ENCODE results near the gene PDE6B.
A peak's percentile ranks its signal among the peaks of the same experiment; 100 is the strongest.
"Not testable (repeated sequence)": the region's sequence is repeated elsewhere in the genome, so short reads cannot be mapped to it uniquely, and the experiment has no call there.

The PDE6B gene

DNA sequence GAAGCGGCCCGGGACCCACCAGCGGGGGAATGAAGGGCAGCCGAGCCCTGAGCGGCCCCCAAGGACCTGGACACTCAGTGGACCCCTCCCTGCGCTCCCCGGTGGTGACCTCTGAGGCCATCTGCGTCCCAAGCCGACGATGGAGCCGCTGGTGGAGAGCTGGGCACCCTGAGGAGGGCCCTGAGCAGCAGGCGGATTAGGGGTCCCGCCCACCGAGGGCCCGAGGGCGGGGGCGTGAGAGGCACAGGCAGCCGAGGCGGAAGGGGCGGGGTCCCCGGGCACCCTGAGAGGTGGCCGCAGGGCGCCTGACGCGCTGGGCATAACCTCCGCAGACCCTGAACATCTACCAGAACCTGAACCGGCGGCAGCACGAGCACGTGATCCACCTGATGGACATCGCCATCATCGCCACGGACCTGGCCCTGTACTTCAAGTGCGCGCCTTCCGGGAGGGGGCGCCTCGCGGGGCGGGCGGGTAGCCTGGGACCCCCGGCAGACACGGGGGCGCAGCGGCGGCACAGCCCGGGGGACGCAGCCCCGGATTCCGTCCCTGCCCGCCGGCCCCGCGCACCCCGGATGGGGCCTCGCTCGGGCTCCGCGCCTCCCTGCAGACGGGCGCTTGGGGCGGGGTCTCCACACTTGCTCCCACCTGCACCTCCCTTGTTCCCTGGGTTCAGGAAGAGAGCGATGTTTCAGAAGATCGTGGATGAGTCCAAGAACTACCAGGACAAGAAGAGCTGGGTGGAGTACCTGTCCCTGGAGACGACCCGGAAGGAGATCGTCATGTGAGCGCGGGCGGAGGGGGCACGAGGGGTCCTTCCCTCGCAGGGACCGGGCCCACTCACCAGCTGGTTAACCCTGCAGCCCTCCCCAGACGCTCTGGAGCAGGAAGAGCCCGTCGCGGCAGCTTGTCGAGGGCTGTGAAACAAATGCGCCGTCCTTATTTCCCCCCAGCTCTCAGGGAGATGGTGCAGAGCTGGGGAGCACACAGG lies 38.4 kb downstream of the PDE6B start:
- no peaks in the 10 kb centered on the region for H3K4me1 ChIP-seq (ENCODE audit: control insufficient read depth in 1 of 2, insufficient read depth in 2 of 2, low read length in 2 of 2)
- no peaks in the 10 kb centered on the region for H3K9me3 ChIP-seq (ENCODE audit: control insufficient read depth in 1 of 2, low read length in 2 of 2)
- H3K9ac ChIP-seq (ENCODE audit: low read depth in 1 of 2, low read length in 2 of 2): peak overlapping the region in 1 of 2 donors; percentile 61
- H3K36me3 ChIP-seq (ENCODE audit: control insufficient read depth in 1 of 2, insufficient read depth in 2 of 2, low read length in 2 of 2): no peaks in the 10 kb centered on the region
- peaks cover 0 to 3% of the 10 kb centered on the region in 2 donors for H3K27me3 ChIP-seq (ENCODE audit: control insufficient read depth in 1 of 2, insufficient read depth in 2 of 2, low read length in 2 of 2)
- H3K27ac ChIP-seq (ENCODE audit: low read depth, low read length): no peak overlapping the region
- H3K4me3 ChIP-seq (ENCODE audit: low read depth in 1 of 2, low read length in 2 of 2): peak overlapping the region; percentile 70

DNA sequence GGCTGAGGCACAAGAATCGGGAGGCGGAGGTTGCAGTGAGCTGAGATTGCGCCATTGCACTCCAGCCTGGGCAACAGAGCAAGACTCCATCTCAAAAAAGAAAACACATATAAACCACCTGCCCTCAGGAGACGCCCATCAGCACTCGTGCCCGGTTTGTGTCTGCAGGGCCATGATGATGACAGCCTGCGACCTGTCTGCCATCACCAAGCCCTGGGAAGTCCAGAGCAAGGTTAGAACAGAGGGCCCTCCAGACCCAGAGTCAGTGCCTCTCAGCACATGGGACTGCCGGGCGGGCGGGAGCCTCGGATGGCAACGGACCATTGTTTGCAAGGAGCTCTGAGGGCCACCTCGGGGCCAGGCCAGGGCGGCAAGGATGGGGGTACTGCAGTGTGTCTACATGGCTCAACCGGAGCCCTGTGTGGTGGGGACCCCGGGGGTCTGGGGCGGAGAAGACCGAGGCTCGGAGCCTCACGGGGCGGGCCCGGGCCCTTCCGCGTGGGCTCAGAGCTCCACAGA lies 39.4 kb downstream of the PDE6B start:
- Histone ChIP-seq H3K27me3 (ENCODE audit: control insufficient read depth in 1 of 2, insufficient read depth in 2 of 2, low read length in 2 of 2) (peaks cover 0 to 3% of the 10 kb centered on the region in 2 donors), H3K4me1 (ENCODE audit: control insufficient read depth in 1 of 2, insufficient read depth in 2 of 2, low read length in 2 of 2) (no peaks in the 10 kb centered on the region), H3K9me3 (ENCODE audit: control insufficient read depth in 1 of 2, low read length in 2 of 2) (no peaks in the 10 kb centered on the region), H3K4me3 (ENCODE audit: low read depth in 1 of 2, low read length in 2 of 2) (no peak overlapping the region), H3K9ac (ENCODE audit: low read depth in 1 of 2, low read length in 2 of 2) (no peak overlapping the region), H3K27ac (ENCODE audit: low read depth, low read length) (no peak overlapping the region), H3K36me3 (ENCODE audit: control insufficient read depth in 1 of 2, insufficient read depth in 2 of 2, low read length in 2 of 2) (no peaks in the 10 kb centered on the region)

DNA sequence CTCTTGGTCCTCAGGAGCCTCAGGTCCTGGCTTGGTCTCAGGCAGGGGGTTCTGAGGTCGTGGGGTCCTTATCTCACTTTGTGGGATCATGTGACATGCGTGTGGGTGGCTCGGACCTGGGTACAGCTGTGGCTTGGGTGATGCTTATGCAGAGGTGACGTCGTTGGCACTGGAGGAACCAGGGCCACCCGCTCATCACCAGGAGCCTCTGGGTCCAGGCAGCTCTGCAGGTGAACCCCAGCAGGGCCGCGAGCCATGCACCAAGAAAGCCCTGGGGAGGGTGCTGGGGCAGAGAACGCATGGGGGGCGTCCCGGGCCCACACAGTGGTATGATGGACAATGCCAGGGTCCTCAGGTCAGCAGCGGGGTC lies 40.0 kb downstream of the PDE6B start:
- Histone ChIP-seq H3K27ac (ENCODE audit: low read depth, low read length) (no peak overlapping the region), H3K9me3 (ENCODE audit: control insufficient read depth in 1 of 2, low read length in 2 of 2) (no peaks in the 10 kb centered on the region), H3K4me1 (ENCODE audit: control insufficient read depth in 1 of 2, insufficient read depth in 2 of 2, low read length in 2 of 2) (no peaks in the 10 kb centered on the region), H3K27me3 (ENCODE audit: control insufficient read depth in 1 of 2, insufficient read depth in 2 of 2, low read length in 2 of 2) (peaks cover 0 to 3% of the 10 kb centered on the region in 2 donors), H3K9ac (ENCODE audit: low read depth in 1 of 2, low read length in 2 of 2) (no peak overlapping the region), H3K36me3 (ENCODE audit: control insufficient read depth in 1 of 2, insufficient read depth in 2 of 2, low read length in 2 of 2) (peaks cover 0 to under 1% of the 10 kb centered on the region in 2 donors), H3K4me3 (ENCODE audit: low read depth in 1 of 2, low read length in 2 of 2) (no peak overlapping the region)

DNA sequence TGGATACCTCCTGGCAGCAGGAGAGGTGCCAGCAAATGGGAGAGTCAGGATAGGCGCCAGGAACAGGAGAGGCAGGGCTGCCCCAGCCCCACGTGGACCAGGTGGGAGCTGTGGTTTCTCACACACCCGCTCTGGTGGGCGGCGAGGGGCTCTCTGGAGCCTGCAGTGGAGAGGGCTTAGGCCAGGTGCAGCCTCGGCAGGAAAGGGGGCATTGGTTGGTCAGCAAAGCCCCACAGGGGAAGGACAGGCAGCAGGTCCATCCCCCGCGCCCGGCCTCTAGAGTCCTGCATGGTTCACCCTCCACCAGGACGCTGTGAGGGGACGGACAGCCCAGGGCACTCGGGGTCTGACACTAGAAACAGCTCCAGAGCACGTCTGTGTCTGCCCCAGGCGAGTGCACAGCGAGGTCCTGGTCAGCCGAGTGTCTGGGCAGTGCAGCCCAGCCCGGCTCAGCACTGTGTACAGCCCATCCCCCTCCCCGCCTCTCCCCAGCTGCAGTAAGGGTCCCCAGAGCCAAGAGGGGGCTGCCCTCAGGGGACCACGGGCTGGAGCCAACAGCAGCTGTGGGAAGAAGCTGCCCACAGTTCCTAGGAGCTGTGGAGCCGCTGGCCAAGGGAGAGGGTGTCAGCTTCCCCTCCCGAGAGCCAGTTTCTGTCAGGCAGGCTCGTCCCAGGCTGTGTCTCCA lies 40.5 kb downstream of the PDE6B start:
- H3K4me1 ChIP-seq (ENCODE audit: control insufficient read depth in 1 of 2, insufficient read depth in 2 of 2, low read length in 2 of 2): no peaks in the 10 kb centered on the region
- H3K4me3 ChIP-seq (ENCODE audit: low read depth in 1 of 2, low read length in 2 of 2): no peak overlapping the region
- H3K27ac ChIP-seq (ENCODE audit: low read depth, low read length): no peak overlapping the region
- H3K9ac ChIP-seq (ENCODE audit: low read depth in 1 of 2, low read length in 2 of 2): no peak overlapping the region
- H3K9me3 ChIP-seq (ENCODE audit: control insufficient read depth in 1 of 2, low read length in 2 of 2): no peaks in the 10 kb centered on the region
- H3K27me3 ChIP-seq (ENCODE audit: control insufficient read depth in 1 of 2, insufficient read depth in 2 of 2, low read length in 2 of 2): peaks cover 0 to 3% of the 10 kb centered on the region in 2 donors
- H3K36me3 ChIP-seq (ENCODE audit: control insufficient read depth in 1 of 2, insufficient read depth in 2 of 2, low read length in 2 of 2): peaks cover 0 to 6% of the 10 kb centered on the region in 2 donors

DNA sequence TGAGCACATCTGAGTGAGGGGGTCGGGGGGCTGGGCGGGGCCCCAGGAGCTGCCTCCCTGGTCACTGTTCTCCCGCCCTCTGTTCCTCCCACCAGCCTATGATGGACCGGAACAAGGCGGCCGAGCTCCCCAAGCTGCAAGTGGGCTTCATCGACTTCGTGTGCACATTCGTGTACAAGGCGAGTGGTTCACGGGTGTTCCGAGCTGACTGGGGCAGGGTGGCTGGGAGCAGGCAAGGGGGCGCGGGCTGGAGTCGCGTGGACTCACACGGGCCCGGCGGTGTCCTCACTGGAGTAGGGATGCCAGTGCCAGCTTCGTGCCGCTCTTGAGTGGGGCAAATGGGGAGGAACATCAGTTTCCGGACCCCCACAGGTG lies 41.0 kb downstream of the PDE6B start:
- Histone ChIP-seq H3K9ac (ENCODE audit: low read depth in 1 of 2, low read length in 2 of 2) (no peak overlapping the region), H3K4me1 (ENCODE audit: control insufficient read depth in 1 of 2, insufficient read depth in 2 of 2, low read length in 2 of 2) (no peaks in the 10 kb centered on the region), H3K27ac (ENCODE audit: low read depth, low read length) (no peak overlapping the region), H3K27me3 (ENCODE audit: control insufficient read depth in 1 of 2, insufficient read depth in 2 of 2, low read length in 2 of 2) (peaks cover 0 to 3% of the 10 kb centered on the region in 2 donors), H3K36me3 (ENCODE audit: control insufficient read depth in 1 of 2, insufficient read depth in 2 of 2, low read length in 2 of 2) (peaks cover 1 to 11% of the 10 kb centered on the region in 2 donors), H3K9me3 (ENCODE audit: control insufficient read depth in 1 of 2, low read length in 2 of 2) (no peaks in the 10 kb centered on the region), H3K4me3 (ENCODE audit: low read depth in 1 of 2, low read length in 2 of 2) (no peak overlapping the region)

DNA sequence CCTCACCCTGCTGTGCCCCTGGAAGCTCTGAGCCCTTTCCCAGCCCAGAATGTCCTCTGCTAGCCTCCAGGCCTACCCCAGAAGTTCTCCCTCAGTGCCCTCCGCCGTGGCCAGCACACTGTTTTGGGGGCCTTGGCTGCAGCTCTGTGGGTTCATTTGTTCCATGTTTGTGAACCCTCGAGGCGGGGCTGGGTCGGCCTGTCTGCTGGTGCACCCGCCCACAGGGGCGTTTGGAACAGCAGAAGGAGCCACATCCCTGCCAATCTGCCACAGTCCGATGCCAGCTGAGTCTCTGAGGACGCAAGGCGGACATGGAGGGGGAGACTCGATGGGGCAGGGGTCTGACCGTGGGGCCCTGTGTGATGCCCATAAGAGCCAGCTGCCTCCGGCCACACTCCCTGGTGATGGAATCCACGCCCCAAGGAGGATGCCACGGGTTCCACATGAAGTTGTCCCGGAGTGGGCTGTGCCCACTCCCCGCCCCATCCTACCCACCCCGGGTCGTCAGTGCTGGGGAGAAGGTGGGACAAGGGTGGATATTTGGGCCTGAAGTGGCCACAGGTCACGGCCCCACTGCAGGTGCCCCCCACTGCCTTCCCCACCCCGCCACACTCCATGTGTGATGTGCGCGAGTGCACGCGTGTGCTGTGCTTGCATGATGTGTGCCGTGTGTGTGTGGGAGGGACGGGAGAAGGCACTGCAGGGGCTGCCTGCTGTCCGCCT lies 41.6 kb downstream of the PDE6B start:
- H3K27ac ChIP-seq (ENCODE audit: low read depth, low read length): no peak overlapping the region
- H3K9ac ChIP-seq (ENCODE audit: low read depth in 1 of 2, low read length in 2 of 2): no peak overlapping the region

DNA sequence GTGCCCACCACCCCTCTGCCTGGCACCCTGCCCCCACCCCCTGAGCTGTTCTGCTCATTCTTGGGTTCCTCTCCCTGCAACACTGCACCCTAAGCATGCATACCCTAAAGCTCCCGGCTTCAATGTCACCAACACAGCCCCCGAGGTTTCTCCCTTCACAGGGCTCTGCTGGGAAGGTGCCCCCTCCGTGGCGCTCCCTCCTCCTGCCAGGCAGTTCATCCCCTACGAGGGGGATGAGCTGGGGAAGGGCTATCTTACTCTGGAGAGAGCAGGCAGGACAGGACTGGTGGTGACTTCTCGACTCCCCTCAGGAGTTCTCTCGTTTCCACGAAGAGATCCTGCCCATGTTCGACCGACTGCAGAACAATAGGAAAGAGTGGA lies 42.2 kb downstream of the PDE6B start:
- Histone ChIP-seq H3K4me1 (ENCODE audit: control insufficient read depth in 1 of 2, insufficient read depth in 2 of 2, low read length in 2 of 2) (no peaks in the 10 kb centered on the region), H3K36me3 (ENCODE audit: control insufficient read depth in 1 of 2, insufficient read depth in 2 of 2, low read length in 2 of 2) (peaks cover 10 to 22% of the 10 kb centered on the region in 2 donors), H3K9me3 (ENCODE audit: control insufficient read depth in 1 of 2, low read length in 2 of 2) (no peaks in the 10 kb centered on the region), H3K27ac (ENCODE audit: low read depth, low read length) (no peak overlapping the region), H3K9ac (ENCODE audit: low read depth in 1 of 2, low read length in 2 of 2) (no peak overlapping the region), H3K4me3 (ENCODE audit: low read depth in 1 of 2, low read length in 2 of 2) (no peak overlapping the region), H3K27me3 (ENCODE audit: control insufficient read depth in 1 of 2, insufficient read depth in 2 of 2, low read length in 2 of 2) (peaks cover 0 to 3% of the 10 kb centered on the region in 2 donors)

More for the DNA sequence above, 41.6 kb downstream of the PDE6B start:
- no peaks in the 10 kb centered on the region for H3K4me1 ChIP-seq (ENCODE audit: control insufficient read depth in 1 of 2, insufficient read depth in 2 of 2, low read length in 2 of 2)
- H3K36me3 ChIP-seq (ENCODE audit: control insufficient read depth in 1 of 2, insufficient read depth in 2 of 2, low read length in 2 of 2): peaks cover 7 to 17% of the 10 kb centered on the region in 2 donors
- H3K9me3 ChIP-seq (ENCODE audit: control insufficient read depth in 1 of 2, low read length in 2 of 2): no peaks in the 10 kb centered on the region
- no peak overlapping the region for H3K4me3 ChIP-seq (ENCODE audit: low read depth in 1 of 2, low read length in 2 of 2)
- peaks cover 0 to 3% of the 10 kb centered on the region in 2 donors for H3K27me3 ChIP-seq (ENCODE audit: control insufficient read depth in 1 of 2, insufficient read depth in 2 of 2, low read length in 2 of 2)

DNA sequence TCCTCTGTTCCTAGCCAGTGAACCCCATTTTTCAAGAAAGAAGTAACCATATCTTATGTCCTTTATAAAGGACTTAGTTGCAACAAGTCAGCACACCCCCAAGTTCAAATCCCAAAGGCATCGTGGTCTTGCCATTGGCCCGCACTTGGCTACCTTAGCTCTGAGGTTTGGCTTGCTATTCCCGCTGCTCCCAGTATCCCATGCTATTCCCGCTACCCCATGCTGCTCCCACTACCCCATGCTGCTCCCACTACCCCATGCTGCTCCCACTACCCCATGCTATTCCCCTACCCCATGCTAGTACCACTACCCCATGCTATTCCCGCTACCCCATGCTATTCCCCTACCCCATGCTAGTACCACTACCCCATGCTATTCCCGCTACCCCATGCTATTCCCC lies 42.8 kb downstream of the PDE6B start:
- H3K4me1 ChIP-seq (ENCODE audit: control insufficient read depth in 1 of 2, insufficient read depth in 2 of 2, low read length in 2 of 2); H3K27ac ChIP-seq (ENCODE audit: low read depth, low read length); H3K9ac ChIP-seq (ENCODE audit: low read depth in 1 of 2, low read length in 2 of 2); H3K9me3 ChIP-seq (ENCODE audit: control insufficient read depth in 1 of 2, low read length in 2 of 2); H3K4me3 ChIP-seq (ENCODE audit: low read depth in 1 of 2, low read length in 2 of 2); H3K27me3 ChIP-seq (ENCODE audit: control insufficient read depth in 1 of 2, insufficient read depth in 2 of 2, low read length in 2 of 2): not testable (repeated sequence)
- H3K36me3 ChIP-seq (ENCODE audit: control insufficient read depth in 1 of 2, insufficient read depth in 2 of 2, low read length in 2 of 2): peaks cover 10 to 29% of the 10 kb centered on the region in 2 donors

DNA sequence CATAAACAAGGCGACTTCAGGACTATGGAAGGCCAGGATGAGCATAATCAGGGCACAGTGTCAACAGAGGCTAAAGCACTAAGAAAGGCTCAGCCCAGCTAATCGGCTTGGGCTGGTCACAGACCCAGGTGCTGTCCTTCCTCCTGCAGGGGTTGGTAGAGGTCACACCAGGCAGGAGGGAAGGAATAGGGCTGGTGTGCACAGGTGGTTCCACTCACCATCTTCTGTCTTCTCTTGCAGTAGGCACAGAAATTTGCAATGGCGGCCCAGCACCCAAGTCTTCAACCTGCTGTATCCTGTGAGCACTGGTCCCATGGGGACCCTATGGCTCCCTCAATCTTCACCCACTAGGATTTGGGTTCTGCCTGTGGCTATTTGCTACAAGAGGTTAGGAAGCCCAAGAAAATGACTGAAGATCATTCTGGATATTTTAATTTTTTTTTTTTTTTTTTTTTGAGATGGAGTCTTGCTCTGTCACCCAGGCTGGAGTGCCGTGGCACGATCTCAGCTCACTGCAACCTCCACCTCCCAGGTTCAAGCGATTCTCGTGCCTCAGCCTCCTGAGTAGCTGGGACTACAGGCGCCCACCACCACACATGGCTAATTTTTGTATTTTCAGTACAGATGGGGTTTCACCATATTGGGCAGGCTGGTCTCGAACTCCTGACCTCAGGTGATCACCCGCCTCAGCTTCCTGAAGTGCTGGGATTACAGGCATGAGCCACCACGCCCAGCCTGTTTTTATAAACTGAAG lies 44.6 kb downstream of the PDE6B start:
- not testable (repeated sequence) for H3K9ac ChIP-seq (ENCODE audit: low read depth in 1 of 2, low read length in 2 of 2); H3K4me3 ChIP-seq (ENCODE audit: low read depth in 1 of 2, low read length in 2 of 2); H3K27me3 ChIP-seq (ENCODE audit: control insufficient read depth in 1 of 2, insufficient read depth in 2 of 2, low read length in 2 of 2); H3K9me3 ChIP-seq (ENCODE audit: control insufficient read depth in 1 of 2, low read length in 2 of 2); H3K27ac ChIP-seq (ENCODE audit: low read depth, low read length)
- H3K4me1 ChIP-seq (ENCODE audit: control insufficient read depth in 1 of 2, insufficient read depth in 2 of 2, low read length in 2 of 2): peaks cover 9 to 12% of the 10 kb centered on the region in 2 donors
- H3K36me3 ChIP-seq (ENCODE audit: control insufficient read depth in 1 of 2, insufficient read depth in 2 of 2, low read length in 2 of 2): peaks cover 10 to 29% of the 10 kb centered on the region in 2 donors

Measured in duodenal mucosa (tissue), 2 donors.